SK-N-SH (cell line): ENCODE data around the gene BCL2L15. TPM values are rescaled to one million over a fixed set of nuclear protein-coding genes. Genes with fewer than 3 reads are reported as not detected.

Source experiments
- CTCF ChIA-PET: fragments of 300-600, 350-600 bp; formaldehyde crosslinking; extraction: SDS; loops from one replicate; lab custom pipeline; 2021; lab: Yijun Ruan, JAX
- POLR2A ChIA-PET: fragments of 350-600 bp; sonication (Branson Sonifier 250); formaldehyde crosslinking; extraction: SDS; loops from one replicate; lab custom pipeline; 2020; ENCODE audit warnings: antibody characterized with exemption, inconsistent platforms; lab: Yijun Ruan, JAX
- DNase-seq: peaks from one replicate; pipeline ENCODE4 v3.0.0; 2012
- H2AFZ ChIP-seq: fragments of 200-600 bp; sonication (generic); 2 replicates; pipeline ENCODE4 v1.8.1; 2016; ENCODE audit warnings: antibody characterized with exemption, mild to moderate bottlenecking, low read depth
- H3F3A ChIP-seq: fragments of 200-600 bp; sonication (generic); replicated peaks from 2 replicates; pipeline ENCODE3; 2016; ENCODE audit warnings: antibody characterized with exemption, mild to moderate bottlenecking; ENCODE audit not compliant: insufficient read depth
- H3K27ac ChIP-seq, 2 experiments: fragments of 200-500 bp in 1 of 2; fragments of 200-600 bp in 1 of 2; sonication (Bioruptor generic) in 1 of 2; sonication (generic), shearing (Covaris generic) in 1 of 2; 2 replicates each; pipeline versions ENCODE4 v1.5.1 to v1.6.1; 2014 to 2016; ENCODE audit warnings: low read depth in 2 of 2, inconsistent platforms in 1 of 2, low read length in 1 of 2, mild to moderate bottlenecking in 1 of 2, mixed read lengths in 1 of 2
- H3K27me3 ChIP-seq: fragments of 200-600 bp; sonication (generic), shearing (Covaris generic); 2 replicates; pipeline ENCODE4 v1.6.1; 2016; ENCODE audit warnings: mixed run types; ENCODE audit not compliant: insufficient read depth
- H3K36me3 ChIP-seq, 2 experiments: fragments of 200-500 bp in 1 of 2; fragments of 200-600 bp in 1 of 2; sonication (Bioruptor generic) in 1 of 2; sonication (generic) in 1 of 2; replicated peaks in 1 of 2; 2 replicates each; pipeline versions ENCODE3 to v1.5.1; 2014 to 2016; ENCODE audit warnings: low read length in 1 of 2, mild to moderate bottlenecking in 1 of 2; ENCODE audit not compliant: insufficient read depth in 2 of 2, control insufficient read depth in 1 of 2
- H3K4me1 ChIP-seq, 2 experiments: fragments of 200-500 bp in 1 of 2; fragments of 200-600 bp in 1 of 2; sonication (Bioruptor generic) in 1 of 2; sonication (generic), shearing (Covaris generic) in 1 of 2; 2 replicates each; pipeline versions ENCODE4 v1.5.1 to v1.6.1; 2014 to 2016; ENCODE audit warnings: low read depth in 1 of 2, low read length in 1 of 2, mixed run types in 1 of 2; ENCODE audit not compliant: insufficient read depth in 2 of 2, control insufficient read depth in 1 of 2
- H3K4me2 ChIP-seq: fragments of 200-600 bp; sonication (generic), shearing (Covaris generic); 2 replicates; pipeline ENCODE4 v1.6.1; 2017; ENCODE audit warnings: mixed run types
- H3K4me3 ChIP-seq, 2 experiments: fragments of 200-500 bp in 1 of 2; fragments of 200-600 bp in 1 of 2; sonication (Bioruptor generic) in 1 of 2; sonication (generic), shearing (Covaris generic) in 1 of 2; 2 replicates each; pipeline versions ENCODE4 v1.5.1 to v1.8.1; 2014 to 2016; ENCODE audit warnings: low read depth in 2 of 2, inconsistent platforms in 1 of 2, low read length in 1 of 2, mild to moderate bottlenecking in 1 of 2, mixed read lengths in 1 of 2, moderate library complexity in 1 of 2
- H3K79me2 ChIP-seq: fragments of 200-600 bp; sonication (generic); 2 replicates; pipeline ENCODE4 v1.8.1; 2017; ENCODE audit warnings: mild to moderate bottlenecking; ENCODE audit not compliant: insufficient read depth
- H3K9ac ChIP-seq: fragments of 200-600 bp; sonication (generic); 2 replicates; pipeline ENCODE4 v1.6.1; 2017; ENCODE audit warnings: mixed run types
- H3K9me2 ChIP-seq: fragments of 200-600 bp; sonication (generic); 2 replicates; pipeline ENCODE4 v1.6.1; 2017; ENCODE audit warnings: mixed run types
- H3K9me3 ChIP-seq: fragments of 200-600 bp; sonication (generic); 2 replicates; pipeline ENCODE4 v1.6.1; 2017; ENCODE audit warnings: mixed run types, mild to moderate bottlenecking, moderate library complexity
- H4K20me1 ChIP-seq: fragments of 200-600 bp; sonication (generic); 2 replicates; pipeline ENCODE4 v1.6.1; 2017; ENCODE audit warnings: mild to moderate bottlenecking, mixed run types; ENCODE audit not compliant: insufficient read depth
- CHD2 ChIP-seq: fragments of 150-350 bp; IDR thresholded peaks from 2 replicates; pipeline ENCODE4 v1.6.1; 2018; ENCODE audit warnings: low read length; ENCODE audit not compliant: partially characterized antibody
- CTCF ChIP-seq: fragments of 200-600 bp; sonication (generic); IDR thresholded peaks from 2 replicates; pipeline ENCODE4 v1.6.1; 2017; ENCODE audit warnings: antibody characterized with exemption, mild to moderate bottlenecking, moderate library complexity
- ELF1 ChIP-seq: IDR thresholded peaks from 2 replicates; pipeline ENCODE4 v1.4.0; 2012
- IRF3 ChIP-seq: fragments of 150-350 bp; IDR thresholded peaks from 2 replicates; pipeline ENCODE4 v1.6.1; 2016; ENCODE audit warnings: mild to moderate bottlenecking, low read depth, low read length
- MAX ChIP-seq: IDR thresholded peaks from 2 replicates; pipeline ENCODE4 v1.4.0; 2012; ENCODE audit warnings: low read depth
- MXI1 ChIP-seq: IDR thresholded peaks from 2 replicates; pipeline ENCODE4 v1.6.1; 2012; ENCODE audit warnings: mild to moderate bottlenecking, low read depth, low read length, improper control_type of control experiment
- NFIC ChIP-seq: IDR thresholded peaks from 2 replicates; pipeline ENCODE4 v1.4.0; 2012; ENCODE audit warnings: borderline replicate concordance
- POLR2AphosphoS5 ChIP-seq: IDR thresholded peaks from 2 replicates; pipeline ENCODE4 v1.6.1; 2012; ENCODE audit warnings: low read depth, low read length
- RCOR1 ChIP-seq: fragments of 150-350 bp; IDR thresholded peaks from 2 replicates; pipeline ENCODE4 v1.6.1; 2017; ENCODE audit warnings: antibody characterized with exemption, low read length
- REST ChIP-seq: IDR thresholded peaks from 2 replicates; pipeline ENCODE4 v1.6.1; 2012; ENCODE audit warnings: mild to moderate bottlenecking, low read depth, low read length, moderate library complexity
- RFX5 ChIP-seq: IDR thresholded peaks from 2 replicates; pipeline ENCODE4 v1.6.1; 2012; ENCODE audit warnings: mild to moderate bottlenecking, improper control_type of control experiment, low read length
- SIN3A ChIP-seq: IDR thresholded peaks from 2 replicates; pipeline ENCODE4 v1.6.1; 2012; ENCODE audit warnings: low read depth, mild to moderate bottlenecking, low read length, moderate library complexity, borderline replicate concordance
- SMC3 ChIP-seq: IDR thresholded peaks from 2 replicates; pipeline ENCODE4 v1.6.1; 2012; ENCODE audit warnings: low read depth, low read length, improper control_type of control experiment
- USF1 ChIP-seq: IDR thresholded peaks from 2 replicates; pipeline ENCODE4 v1.4.0; 2012; ENCODE audit warnings: low read depth, borderline replicate concordance
- USF2 ChIP-seq: fragments of 150-350 bp; IDR thresholded peaks from 2 replicates; pipeline ENCODE4 v1.6.1; 2017; ENCODE audit warnings: antibody characterized with exemption, low read length, low read depth, borderline replicate concordance
- WGBS: methylation state at CpG from one replicate; pipeline ENCODE4 v1.1.6; 2017; ENCODE audit warnings: low lambda C conversion rate; 5-methylcytosine and 5-hydroxymethylcytosine counted together
- polyA plus RNA-seq, 3 experiments: library from polyadenylated mRNA; depleted of rRNA; stranded (reverse); fragments of >200 nt; gene quantifications; 2 replicates each; pipeline ENCODE4 v1.2.3, GENCODE V29; 2012

BCL2L15 gene
- polyA plus RNA-seq, 1 of the 3 experiments (the other 2 are of a cell fraction): 0.02 TPM

- no peak overlapping the region for H2AFZ ChIP-seq
- no peak overlapping the region for H3K9ac ChIP-seq
- peaks cover 0 to 21% of the 10 kb centered on the region in 2 experiments; a peak in 1 of 4 replicates for H3K4me1 ChIP-seq
- no peak overlapping the region for H3K4me3 ChIP-seq
- H3K27ac ChIP-seq: no peak overlapping the region
- TF ChIP-seq SMC3: no peak
- TF ChIP-seq MAX: no peak
- TF ChIP-seq REST: no peak
- TF ChIP-seq NFIC: no peak
- no peak for TF ChIP-seq SIN3A
- TF ChIP-seq ELF1: no peak
- TF ChIP-seq RCOR1: no peak
- TF ChIP-seq USF1: no peak
- TF ChIP-seq IRF3: no peak
- no peak for TF ChIP-seq USF2
- TF ChIP-seq RFX5: no peak
- TF ChIP-seq POLR2AphosphoS5: no peak
- TF ChIP-seq CHD2: no peak
- no peak for TF ChIP-seq MXI1
- TF ChIP-seq CTCF: no peak
- DNase-seq: no peak
- H3K4me2 ChIP-seq: no peak overlapping the region
- 94% methylated on average over 4 of the region's 4 CpGs for WGBS
- no peaks in the 10 kb centered on the region for H4K20me1 ChIP-seq
- H3K9me3 ChIP-seq: no peaks in the 10 kb centered on the region
- ChIA-PET CTCF (interaction anchor here (0.9 to 3.9 kb wide), 2 partner anchors 19 to 20 kb away, joined by 3 to 14 read pairs; no protein-coding TSS in a partner anchor), POLR2A (no interaction called here)
- no peaks in the 10 kb centered on the region for H3K27me3 ChIP-seq
- no peaks in the 10 kb centered on the region for H3K79me2 ChIP-seq
- no peaks in the 10 kb centered on the region for H3K36me3 ChIP-seq
- no peaks in the 10 kb centered on the region for H3K9me2 ChIP-seq
- H3F3A ChIP-seq: peaks cover 4% of the 10 kb centered on the region
These were observed 31.6 kb downstream of the BCL2L15 start for GRCh38 chr1:113855630-113856400.
